Dendritic cell treated with granulocyte-macrophage colony-stimulating factor and Interleukin-4, amounts not matched to agents 40 ng/mL and 50 ng/mL, for 4 days (primary cell): ENCODE data around the gene CRTC2.
"Not testable (repeated sequence)": the region's sequence is repeated elsewhere in the genome, so short reads cannot be mapped to it uniquely, and the experiment has no call there.

Experiments
- H3K27ac Mint-ChIP-seq: one replicate; pipeline ENCODE4 v1.8.0; 2022; ENCODE audit warnings: mild to moderate bottlenecking, mixed read lengths
- H3K27me3 Mint-ChIP-seq: one replicate; pipeline ENCODE4 v1.8.0; 2022; ENCODE audit warnings: mild to moderate bottlenecking, mixed read lengths
- H3K36me3 Mint-ChIP-seq: one replicate; pipeline ENCODE4 v1.8.0; 2022; ENCODE audit warnings: low read depth, mixed read lengths
- H3K4me1 Mint-ChIP-seq: one replicate; pipeline ENCODE4 v1.8.0; 2022; ENCODE audit warnings: low read depth, mixed read lengths
- H3K4me3 Mint-ChIP-seq: one replicate; pipeline ENCODE4 v1.8.0; 2022; ENCODE audit warnings: mild to moderate bottlenecking, moderate library complexity, mixed read lengths
- H3K9me3 Mint-ChIP-seq: one replicate; pipeline ENCODE4 v1.8.0; 2022; ENCODE audit warnings: mixed read lengths
- intact Hi-C: fragments of 100-400 bp; cut with micrococcal nuclease; formaldehyde crosslinking; loops from one replicate; pipeline ENCODE4 v1.15.0; 2022

Gene CRTC2

GRCh38 chr1:153984123-153984894 is 25.9 kb upstream of the CRTC2 start:
- H3K4me1 Mint-ChIP-seq, result peaks cover 58% of the 10 kb centered on the region

GRCh38 chr1:153981735-153982134 is 23.3 kb upstream of the CRTC2 start:
- H3K9me3 Mint-ChIP-seq, H3K27me3 Mint-ChIP-seq, intact Hi-C loops, H3K4me3 Mint-ChIP-seq, H3K27ac Mint-ChIP-seq: not testable (repeated sequence)
- peaks cover 54% of the 10 kb centered on the region for H3K36me3 Mint-ChIP-seq
- H3K4me1 Mint-ChIP-seq, result peaks cover 69% of the 10 kb centered on the region

More at GRCh38 chr1:153984123-153984894, 25.9 kb upstream of the CRTC2 start:
- H3K27ac Mint-ChIP-seq, result peak overlapping the region; percentile 48
- H3K4me3 Mint-ChIP-seq, result peak overlapping the region; percentile 41
- H3K9me3 Mint-ChIP-seq, result no peaks in the 10 kb centered on the region
- peaks cover 34% of the 10 kb centered on the region for H3K36me3 Mint-ChIP-seq
- intact Hi-C loops, result no loop called here
- H3K27me3 Mint-ChIP-seq, result no peaks in the 10 kb centered on the region

GRCh38 chr1:153979091-153979490 is 20.7 kb upstream of the CRTC2 start:
- H3K9me3 Mint-ChIP-seq, intact Hi-C loops, H3K4me3 Mint-ChIP-seq, H3K27me3 Mint-ChIP-seq: not testable (repeated sequence)
- Mint-ChIP-seq H3K27ac (peak overlapping the region; percentile 95), H3K36me3 (peaks cover 80% of the 10 kb centered on the region), H3K4me1 (peaks cover 71% of the 10 kb centered on the region)

GRCh38 chr1:153978274-153978909 is 20.0 kb upstream of the CRTC2 start:
- Mint-ChIP-seq H3K4me1 (peaks cover 70% of the 10 kb centered on the region), H3K27me3 (no peaks in the 10 kb centered on the region), H3K36me3 (peaks cover 84% of the 10 kb centered on the region), H3K27ac (peak overlapping the region; percentile 95), H3K9me3 (no peaks in the 10 kb centered on the region), H3K4me3 (peak overlapping the region; percentile 98)
- intact Hi-C loops, result no loop called here

- Mint-ChIP-seq H3K4me1 (peaks cover 71% of the 10 kb centered on the region), H3K4me3 (peak within 1 kb of the TSS; percentile 98), H3K9me3 (no peaks in the 10 kb centered on the region), H3K27me3 (no peaks in the 10 kb centered on the region), H3K36me3 (peaks cover 84% of the 10 kb centered on the region), H3K27ac (peak within 1 kb of the TSS; percentile 95)
- intact Hi-C loops, result loop anchor here (1.0 kb wide), 1 partner anchor 10 kb away; the partner anchor contains the start of gene CREB3L4
Observed at GRCh38 chr1:153977250-153978240, 19.1 kb upstream of the CRTC2 start, which contains the start of gene JTB. Gene JTB (minus strand): TSS chr1:153977674. CDS start chr1:153977252, 422 bp downstream.

DNA sequence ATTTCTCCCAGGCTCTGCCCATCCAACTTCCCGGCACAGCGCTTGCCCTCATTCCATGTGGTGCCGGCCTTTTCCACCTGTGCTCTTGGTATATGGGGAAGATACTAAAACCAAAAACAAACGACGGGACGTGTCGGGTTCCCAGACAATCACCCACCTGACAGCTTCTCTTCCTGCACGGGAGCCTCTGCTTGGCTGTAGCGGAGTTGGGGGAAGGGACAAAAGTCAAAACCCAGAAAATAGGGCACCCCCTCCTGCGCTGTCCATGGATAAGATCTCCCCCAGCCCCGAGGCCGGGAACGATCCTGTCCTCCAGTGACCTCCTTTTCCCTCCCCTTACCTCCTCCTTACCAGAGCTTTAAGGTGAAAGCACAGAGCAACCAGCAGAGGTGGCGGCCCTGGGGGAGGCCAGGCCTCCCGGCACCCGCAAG is 18.4 kb upstream of the CRTC2 start:
- Mint-ChIP-seq H3K36me3 (peaks cover 76% of the 10 kb centered on the region), H3K27ac (peak overlapping the region; percentile 95), H3K9me3 (no peaks in the 10 kb centered on the region), H3K4me3 (peak overlapping the region; percentile 98), H3K4me1 (peaks cover 71% of the 10 kb centered on the region), H3K27me3 (no peaks in the 10 kb centered on the region)
- intact Hi-C loops, result loop anchor here (1.0 kb wide), 1 partner anchor 10 kb away; the partner anchor contains the start of gene CREB3L4

DNA sequence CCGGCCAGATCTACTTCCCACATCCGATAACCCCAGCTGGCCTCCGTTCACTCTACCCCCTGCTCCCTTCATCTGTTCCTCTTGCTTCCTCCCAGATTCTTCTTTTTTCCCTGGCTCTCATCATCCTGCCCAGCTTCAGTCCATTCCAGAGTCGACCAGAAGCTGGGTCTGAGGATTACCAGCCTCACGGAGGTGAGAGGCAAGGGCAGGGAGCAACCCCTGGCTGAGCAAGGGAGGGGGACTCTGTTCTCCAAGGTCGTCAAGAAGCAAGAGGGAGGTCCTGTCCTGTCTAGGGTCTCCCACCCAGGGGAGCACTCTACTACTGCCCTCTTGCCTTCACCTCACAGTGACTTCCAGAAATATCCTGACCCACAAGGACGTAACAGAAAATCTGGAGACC is 15.1 kb upstream of the CRTC2 start:
- intact Hi-C loops, result no loop called here
- H3K4me1 Mint-ChIP-seq, result peaks cover 64% of the 10 kb centered on the region
- H3K4me3 Mint-ChIP-seq, result no peak overlapping the region
- H3K9me3 Mint-ChIP-seq, result no peaks in the 10 kb centered on the region
- peaks cover 54% of the 10 kb centered on the region for H3K36me3 Mint-ChIP-seq
- peak overlapping the region; percentile 24 for H3K27ac Mint-ChIP-seq
- no peaks in the 10 kb centered on the region for H3K27me3 Mint-ChIP-seq

GRCh38 chr1:153973071-153973470 is 14.7 kb upstream of the CRTC2 start:
- Mint-ChIP-seq H3K9me3 (no peaks in the 10 kb centered on the region), H3K4me3 (no peak overlapping the region), H3K27ac (peak overlapping the region; percentile 24), H3K27me3 (no peaks in the 10 kb centered on the region), H3K36me3 (peaks cover 54% of the 10 kb centered on the region), H3K4me1 (peaks cover 64% of the 10 kb centered on the region)
- intact Hi-C loops, result no loop called here

- Mint-ChIP-seq H3K36me3 (peaks cover 42% of the 10 kb centered on the region), H3K9me3 (no peaks in the 10 kb centered on the region), H3K4me3 (no peak overlapping the region), H3K4me1 (peaks cover 55% of the 10 kb centered on the region), H3K27me3 (no peaks in the 10 kb centered on the region), H3K27ac (no peak overlapping the region)
- intact Hi-C loops, result no loop called here
Observed at GRCh38 chr1:153970346-153970745, 11.9 kb upstream of the CRTC2 start.

DNA sequence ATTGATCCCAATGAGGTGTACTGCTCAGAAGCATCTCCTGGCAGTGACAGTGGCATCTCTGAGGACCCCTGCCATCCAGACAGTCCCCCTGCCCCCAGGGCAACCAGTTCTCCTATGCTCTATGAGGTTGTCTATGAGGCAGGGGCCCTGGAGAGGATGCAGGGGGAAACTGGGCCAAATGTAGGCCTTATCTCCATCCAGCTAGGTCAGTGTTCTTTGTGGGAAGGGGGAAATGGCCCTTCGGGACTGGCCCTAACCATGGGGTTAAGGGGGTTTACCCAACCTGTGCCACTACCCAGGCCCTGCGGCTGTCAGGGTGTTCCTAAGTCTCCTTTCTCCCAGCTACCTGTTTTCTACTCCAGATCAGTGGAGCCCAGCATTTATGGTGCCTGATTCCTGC is 10.6 kb upstream of the CRTC2 start:
- Mint-ChIP-seq H3K27me3 (no peaks in the 10 kb centered on the region), H3K27ac (no peak overlapping the region), H3K4me3 (no peak overlapping the region), H3K4me1 (peaks cover 51% of the 10 kb centered on the region), H3K36me3 (peaks cover 28% of the 10 kb centered on the region), H3K9me3 (no peaks in the 10 kb centered on the region)
- intact Hi-C loops, result no loop called here

DNA sequence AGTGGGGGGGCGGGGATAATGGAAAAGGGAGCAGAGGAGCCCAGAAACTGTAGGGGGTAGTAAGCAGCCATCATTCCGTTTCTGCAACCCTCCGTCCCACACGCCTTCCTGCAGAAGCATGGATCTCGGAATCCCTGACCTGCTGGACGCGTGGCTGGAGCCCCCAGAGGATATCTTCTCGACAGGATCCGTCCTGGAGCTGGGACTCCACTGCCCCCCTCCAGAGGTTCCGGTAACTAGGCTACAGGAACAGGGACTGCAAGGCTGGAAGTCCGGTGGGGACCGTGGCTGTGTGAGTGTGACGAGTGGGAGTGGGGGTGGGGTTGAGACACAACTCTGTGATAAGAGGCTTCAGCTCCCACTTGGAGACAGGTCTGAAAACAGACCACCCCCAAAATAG is 10.0 kb upstream of the CRTC2 start:
- H3K27me3 Mint-ChIP-seq, result no peaks in the 10 kb centered on the region
- peaks cover 51% of the 10 kb centered on the region for H3K4me1 Mint-ChIP-seq
- no peaks in the 10 kb centered on the region for H3K9me3 Mint-ChIP-seq
- intact Hi-C loops, result no loop called here
- H3K4me3 Mint-ChIP-seq, result peak overlapping the region; percentile 97
- H3K36me3 Mint-ChIP-seq, result peaks cover 23% of the 10 kb centered on the region
- peak overlapping the region; percentile 95 for H3K27ac Mint-ChIP-seq

- H3K27me3 Mint-ChIP-seq, result no peaks in the 10 kb centered on the region
Observed at GRCh38 chr1:153968000-153968363, 9.6 kb upstream of the CRTC2 start.

More at GRCh38 chr1:153968000-153968363, 9.6 kb upstream of the CRTC2 start:
- peak overlapping the region; percentile 95 for H3K27ac Mint-ChIP-seq
- H3K9me3 Mint-ChIP-seq, result no peaks in the 10 kb centered on the region
- H3K4me3 Mint-ChIP-seq, result peak overlapping the region; percentile 97
- intact Hi-C loops, result loop anchor here (1.0 kb wide), 2 partner anchors 9 to 10 kb away; partner anchors contain the start of genes CRTC2 and JTB
- peaks cover 19% of the 10 kb centered on the region for H3K36me3 Mint-ChIP-seq
- H3K4me1 Mint-ChIP-seq, result peaks cover 48% of the 10 kb centered on the region
